Kidney capillary endothelial cell (primary cell): Measurements from ENCODE around the gene CORO2B.

Source experiments
- DNase-seq: peaks from one replicate; pipeline ENCODE4 v3.0.0-alpha.2; 2018; ENCODE audit warnings: low spot score

The CORO2B gene

GRCh38 chr15:68775671-68776476 is 197.1 kb downstream of the CORO2B start:
- DNase-seq, result no peak

GRCh38 chr15:68776477-68777270 is 197.9 kb downstream of the CORO2B start:
- no peak for DNase-seq
